NCI-H69 (cell line): ENCODE results near the gene CENPX.
"Not testable (repeated sequence)": the region's sequence is repeated elsewhere in the genome, so short reads cannot be mapped to it uniquely, and the experiment has no call there.

ENCODE experiments used
- DNase-seq: peaks from one replicate; lab custom pipeline; 2025; lab: John Stamatoyannopoulos, UW

CENPX gene

DNA sequence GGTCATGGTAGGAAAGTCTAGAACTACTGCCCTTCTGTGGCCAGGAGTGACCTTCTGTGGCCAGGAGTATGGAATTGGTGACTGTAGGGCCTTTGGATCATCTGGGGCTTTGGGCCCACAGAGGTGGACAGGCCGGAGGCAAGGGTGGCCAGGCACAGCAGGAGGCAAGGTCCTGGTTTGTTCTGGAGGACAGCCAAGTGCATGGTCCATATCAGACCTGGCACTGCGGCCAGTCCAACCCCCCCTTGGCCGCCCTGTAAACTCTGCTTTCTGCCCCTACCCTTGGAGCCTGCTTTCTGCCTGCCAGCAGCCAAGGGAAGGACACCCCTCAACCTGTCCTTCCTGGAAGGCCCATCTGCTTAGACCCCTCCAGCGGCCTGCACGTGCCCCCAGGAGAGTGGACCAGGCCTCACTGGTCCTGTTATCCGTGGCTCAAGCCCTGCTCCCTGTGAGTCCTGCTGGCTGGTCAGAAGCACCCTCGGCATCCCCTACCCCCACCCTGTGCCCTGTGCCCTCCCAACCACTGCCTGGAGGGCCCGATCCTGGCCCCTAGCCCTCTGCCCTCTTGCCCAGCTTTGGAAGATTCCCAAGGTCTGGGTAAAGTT, 17.1 kb upstream of the CENPX start:
- DNase-seq = no peak

DNA sequence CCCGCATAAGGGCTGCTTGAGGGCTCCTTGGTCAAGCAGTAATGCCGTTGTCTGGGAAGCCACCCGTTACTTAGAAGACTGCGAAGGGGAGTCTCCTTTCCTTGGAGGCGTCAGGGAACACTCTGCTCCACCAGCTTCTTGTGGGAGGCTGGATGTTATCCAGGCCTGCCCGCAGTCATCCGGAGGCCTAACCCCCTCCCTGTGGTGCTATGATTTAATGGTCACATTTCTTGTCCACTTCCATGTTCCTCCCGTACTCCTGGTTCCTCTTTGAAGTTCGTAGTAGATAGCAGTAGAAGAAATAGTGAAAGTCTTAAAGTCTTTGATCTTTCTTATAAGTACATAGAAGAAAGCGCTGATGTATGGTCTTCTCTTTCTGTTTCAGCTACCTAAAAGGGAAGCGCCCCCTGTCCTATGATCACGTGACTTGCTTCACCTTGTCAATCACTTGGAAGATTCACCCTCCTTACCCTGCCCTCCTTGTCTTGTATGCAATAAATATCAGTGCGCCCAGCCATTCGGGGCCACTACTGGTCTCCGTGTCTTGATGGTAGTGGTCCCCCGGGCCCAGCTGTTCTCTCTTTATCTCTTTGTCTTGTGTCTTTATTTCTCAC, 16.2 kb upstream of the CENPX start:
- not testable (repeated sequence) for DNase-seq

GRCh38 chr17:82037889-82038195, 15.2 kb upstream of the CENPX start:
- no peak for DNase-seq

DNA sequence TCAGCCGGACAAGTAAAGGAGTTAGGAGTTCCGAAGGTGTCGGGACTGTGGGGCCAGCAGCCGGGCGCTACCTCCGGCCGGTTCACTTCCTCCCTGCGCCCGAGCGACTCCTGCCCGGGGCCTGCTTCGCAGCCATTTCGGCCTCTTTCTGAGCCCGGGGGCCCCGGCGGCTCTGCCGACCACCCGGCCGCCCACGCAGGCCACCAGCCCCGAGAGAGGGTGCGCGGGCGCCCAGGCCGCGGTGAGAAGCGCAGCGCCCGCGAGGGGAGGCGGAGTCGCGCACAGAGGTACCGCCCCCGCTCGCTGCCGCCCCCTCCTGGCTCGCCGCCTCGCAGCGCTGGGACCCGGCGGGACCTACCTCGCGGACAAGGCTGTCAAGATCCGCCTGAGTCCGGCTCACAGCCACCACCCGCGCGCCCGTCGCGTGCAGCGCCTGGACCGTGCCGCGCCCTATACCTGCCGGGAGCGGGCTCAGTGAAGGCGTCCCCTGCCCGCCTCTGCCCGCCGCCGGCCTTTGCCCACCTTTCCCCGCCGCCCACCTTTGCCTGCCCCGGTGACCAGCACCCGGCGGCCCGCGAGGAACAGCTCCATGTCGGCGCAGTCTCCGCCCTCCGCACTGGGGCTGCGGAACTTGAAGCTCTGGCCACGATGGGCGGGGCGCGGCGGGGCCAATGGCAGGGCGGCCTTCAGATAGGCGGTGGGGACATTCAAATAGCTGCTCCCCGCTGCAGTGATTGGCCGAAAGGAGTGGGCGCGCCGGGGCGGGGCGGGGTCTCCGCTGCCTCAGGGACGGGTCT, 14.6 kb upstream of the CENPX start, which contains the start of gene DCXR:
Gene DCXR, minus strand, starts transcription at position 606 of the 797 bp plus-strand sequence. Its CDS starts 15 bp downstream, at position 591.
- DNase-seq = peak; percentile 98

- no peak for DNase-seq
Measured at GRCh38 chr17:82036634-82037091, 14.0 kb upstream of the CENPX start.

- no peak for DNase-seq
Measured at GRCh38 chr17:82035956-82036633, 13.4 kb upstream of the CENPX start.

DNA sequence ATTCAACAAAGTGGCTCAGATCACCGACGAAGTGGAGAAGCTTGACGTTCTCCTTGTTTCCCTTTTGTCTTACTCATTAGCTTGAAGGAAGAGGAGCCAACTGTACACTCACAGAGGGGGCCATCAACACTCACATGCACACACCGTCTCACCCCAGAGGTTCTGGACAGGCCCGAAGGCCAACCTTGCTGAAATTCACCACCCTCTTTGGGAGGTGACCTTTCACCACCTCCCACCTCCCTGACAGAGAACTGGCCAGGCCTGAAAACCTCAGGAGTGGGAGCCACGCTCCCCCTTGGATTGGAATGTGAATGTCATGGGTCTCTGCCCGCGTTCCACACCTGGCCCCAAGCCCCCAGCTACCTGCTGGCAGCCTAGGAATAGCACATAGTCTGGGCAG, 12.8 kb upstream of the CENPX start:
- DNase-seq = no peak

DNA sequence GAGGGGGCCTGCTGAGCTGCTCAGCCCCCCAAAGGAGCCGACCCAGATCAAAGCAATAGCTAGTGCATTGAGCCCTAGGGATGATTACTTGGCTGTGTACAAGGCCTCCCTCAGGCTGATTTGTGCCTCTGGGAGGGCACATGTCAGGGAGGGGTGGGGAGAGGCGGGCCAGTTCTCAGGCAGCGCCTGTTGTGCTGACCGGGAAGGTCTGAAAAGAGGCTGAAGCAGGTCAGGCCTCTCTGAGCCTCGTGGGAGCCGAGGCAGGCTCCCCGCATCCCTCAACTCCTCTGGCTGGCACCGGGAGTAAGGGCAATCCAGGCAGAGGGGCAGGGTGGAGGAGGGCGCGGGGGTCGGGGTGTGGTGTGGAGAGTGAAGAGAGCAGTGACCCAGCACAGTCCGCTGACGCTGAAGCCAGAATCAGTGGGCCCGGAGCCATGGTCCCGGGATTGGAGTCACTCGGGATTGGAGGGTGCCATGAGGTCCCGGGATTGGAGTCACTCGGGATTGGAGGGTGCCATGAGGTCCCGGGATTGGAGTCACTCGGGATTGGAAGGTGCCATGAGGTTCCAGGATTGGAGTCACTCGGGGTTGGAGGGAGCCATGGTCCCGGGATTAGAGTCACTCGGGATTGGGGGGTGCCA, 11.8 kb upstream of the CENPX start:
- DNase-seq = no peak

DNA sequence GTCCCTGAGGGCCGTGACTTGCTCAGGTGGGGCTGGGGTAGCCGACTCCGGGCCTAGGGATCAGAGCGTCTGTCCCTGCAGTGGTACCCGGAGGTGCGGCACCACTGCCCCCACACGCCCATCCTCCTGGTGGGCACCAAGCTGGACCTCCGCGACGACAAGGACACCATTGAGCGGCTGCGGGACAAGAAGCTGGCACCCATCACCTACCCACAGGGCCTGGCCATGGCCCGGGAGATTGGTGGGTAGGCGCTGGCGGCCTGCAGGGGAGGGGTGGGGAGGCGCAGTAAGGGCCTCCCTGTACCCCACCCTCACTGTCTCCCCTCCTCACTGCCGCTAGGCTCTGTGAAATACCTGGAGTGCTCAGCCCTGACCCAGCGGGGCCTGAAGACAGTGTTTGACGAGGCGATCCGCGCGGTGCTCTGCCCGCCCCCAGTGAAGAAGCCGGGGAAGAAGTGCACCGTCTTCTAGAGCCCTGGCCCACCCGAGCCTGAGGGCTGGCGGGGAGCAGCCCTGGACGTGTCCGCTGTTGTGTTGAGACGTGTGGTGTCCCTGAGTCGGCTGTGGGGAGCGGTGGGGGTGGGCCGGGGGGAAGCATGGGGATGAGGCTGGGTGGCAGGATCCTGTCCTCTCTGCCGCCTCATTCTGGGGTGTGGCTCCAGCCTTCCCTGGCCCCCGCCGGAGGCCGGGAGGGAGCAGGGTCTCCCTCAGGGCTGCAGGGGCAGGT, 10.8 kb upstream of the CENPX start:
- DNase-seq = no peak

DNA sequence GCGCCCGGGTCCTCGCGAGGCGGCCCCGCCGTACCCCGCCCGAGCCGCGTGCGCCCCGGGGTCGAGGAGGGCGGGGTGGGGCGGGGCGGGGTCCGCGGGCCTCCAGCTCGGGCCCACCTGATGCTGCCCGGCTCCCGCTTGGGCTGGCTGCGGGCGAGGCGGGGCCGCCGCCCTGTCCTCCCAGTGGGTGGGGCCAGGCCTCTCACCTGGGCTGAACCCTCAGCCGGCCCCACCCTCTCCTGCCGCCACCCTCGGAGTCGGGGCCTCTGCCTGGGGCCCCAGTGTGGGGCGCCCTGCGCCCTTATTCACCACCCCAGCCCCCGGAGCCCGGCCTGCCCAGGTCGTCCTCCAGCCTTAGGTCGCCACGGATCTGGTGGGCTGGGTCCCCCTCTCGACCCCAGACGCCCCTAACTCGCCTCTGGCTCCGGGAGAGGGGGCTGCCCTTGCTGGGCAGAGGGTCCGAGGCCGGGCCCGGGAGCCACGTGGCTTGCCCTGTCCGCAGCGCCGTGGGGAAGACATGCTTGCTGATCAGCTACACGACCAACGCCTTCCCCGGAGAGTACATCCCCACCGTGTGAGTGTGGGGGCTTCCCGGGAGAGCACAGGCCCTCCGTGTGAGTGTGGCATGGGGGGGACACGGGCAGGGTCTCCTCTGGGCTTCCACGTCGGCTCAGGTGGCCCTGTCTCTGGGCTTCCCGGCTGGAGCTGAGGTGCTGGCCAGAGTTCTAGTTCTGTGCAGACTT, 9.4 kb upstream of the CENPX start:
- peak; percentile 85 for DNase-seq

DNA sequence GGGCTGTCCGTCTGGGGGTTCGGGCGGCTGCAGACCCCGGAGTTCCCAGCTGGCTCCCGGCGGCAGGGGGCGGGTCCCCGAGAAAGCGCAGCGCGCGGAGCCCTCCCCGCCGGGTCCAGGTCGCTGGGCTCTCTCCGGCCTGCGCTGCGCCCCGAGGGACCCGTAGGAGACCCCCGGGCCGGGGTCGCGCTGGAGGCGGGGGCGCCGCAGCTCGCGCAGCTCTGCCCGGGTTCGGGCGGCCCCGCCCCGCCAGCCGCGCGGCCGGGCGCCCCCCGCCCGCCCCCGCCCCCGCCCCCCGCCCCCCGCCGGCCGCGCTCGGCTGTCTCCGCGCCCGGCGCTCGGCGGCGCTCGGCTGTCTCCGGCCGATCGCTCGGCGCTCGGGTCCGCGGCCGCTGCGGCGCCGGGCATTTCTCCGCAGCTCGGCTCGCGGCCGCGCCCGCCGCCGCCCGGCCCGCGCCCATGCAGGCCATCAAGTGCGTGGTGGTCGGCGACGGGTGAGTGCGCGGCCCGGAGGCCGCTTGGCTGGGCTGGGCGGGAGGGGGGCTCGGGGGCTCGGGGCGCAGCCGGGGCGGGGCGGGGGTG, 8.7 kb upstream of the CENPX start, which contains the start of gene RAC3:
Gene RAC3, plus strand, starts transcription at position 376 of the 582 bp plus-strand sequence. Its CDS starts 84 bp downstream, at position 460.
- DNase-seq = peak; percentile 84

DNA sequence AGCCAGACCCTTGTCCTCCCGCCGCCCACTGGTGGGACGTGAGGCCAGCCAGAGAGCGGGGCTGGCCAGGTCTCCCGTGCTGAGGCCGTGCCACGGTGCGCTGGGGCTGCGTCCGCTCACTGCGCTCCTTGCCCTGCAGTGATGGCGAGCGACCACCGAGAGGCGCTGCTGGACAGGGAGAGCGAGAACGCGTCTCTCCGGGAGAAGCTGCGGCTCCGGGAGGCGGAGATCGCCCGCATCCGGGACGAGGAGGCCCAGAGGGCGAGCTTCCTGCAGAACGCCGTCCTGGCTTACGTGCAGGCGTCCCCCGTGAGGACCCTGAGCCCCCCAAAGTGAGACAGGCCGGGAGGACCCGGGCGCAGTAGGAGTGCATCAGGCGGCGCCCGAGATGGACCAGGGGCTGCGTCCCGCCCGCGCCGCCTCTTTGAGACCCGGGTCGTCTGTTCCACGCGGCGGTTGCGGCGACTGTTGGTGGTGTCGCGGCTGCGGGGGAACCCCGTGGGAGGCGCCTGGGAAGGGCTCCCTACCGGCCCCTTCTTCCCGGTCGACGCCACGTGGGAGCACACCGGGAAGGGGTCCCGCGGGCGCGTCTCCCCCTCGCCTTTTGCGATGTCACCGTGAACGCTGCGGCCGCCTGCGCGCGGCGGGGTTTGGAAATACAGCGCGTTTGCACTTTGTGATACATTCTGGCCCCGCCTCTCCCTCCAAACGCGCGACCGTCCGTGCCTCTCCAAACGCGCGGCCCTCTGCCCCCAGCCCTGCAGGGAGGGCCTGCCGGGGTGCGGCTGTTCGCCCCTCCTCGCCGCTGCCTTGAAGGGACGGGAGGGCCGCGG, 8.0 kb upstream of the CENPX start:
- DNase-seq = peak; percentile 93

- DNase-seq = no peak
Measured at GRCh38 chr17:82029990-82030469, 7.4 kb upstream of the CENPX start.

GRCh38 chr17:82029391-82029790, 6.7 kb upstream of the CENPX start:
- DNase-seq = no peak

DNA sequence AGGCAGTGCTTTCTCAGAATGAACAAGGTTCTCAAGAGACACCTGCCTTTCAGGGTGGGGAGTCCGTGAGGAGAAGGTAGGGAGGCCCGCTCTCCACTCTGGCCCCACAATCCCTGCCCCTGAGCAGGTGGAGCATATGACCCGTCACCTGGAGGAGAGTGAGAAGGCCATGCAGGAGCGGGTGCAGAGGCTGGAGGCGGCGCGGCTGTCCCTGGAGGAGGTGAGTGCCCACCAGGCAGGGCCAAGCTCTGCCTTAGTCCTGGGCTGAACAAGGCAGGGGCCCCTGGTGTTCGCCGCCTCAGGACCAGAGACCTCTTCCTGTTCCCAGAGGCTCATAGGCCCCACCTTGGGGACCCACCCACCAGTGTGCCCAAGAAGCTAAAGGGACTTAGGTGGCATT, 6.3 kb upstream of the CENPX start:
- no peak for DNase-seq

- no peak for DNase-seq
Measured at GRCh38 chr17:82028246-82028645, 5.6 kb upstream of the CENPX start.

GRCh38 chr17:82025401-82026107, 2.9 kb upstream of the CENPX start:
- no peak for DNase-seq

- no peak for DNase-seq
Measured at GRCh38 chr17:82024859-82025258, 2.2 kb upstream of the CENPX start.
